OCI-M2 (cell line): ENCODE data around the gene UBE2L6.
"Not testable (repeated sequence)": the region's sequence is repeated elsewhere in the genome, so short reads cannot be mapped to it uniquely, and the experiment has no call there.

Experiments
- DNase-seq: peaks from one replicate; lab custom pipeline; 2025; ENCODE audit not compliant: unreplicated experiment; lab: John Stamatoyannopoulos, UW

Gene UBE2L6

GRCh38 chr11:57566905-57567514 lies 462 bp downstream of the UBE2L6 start:
- no peak for DNase-seq

DNA sequence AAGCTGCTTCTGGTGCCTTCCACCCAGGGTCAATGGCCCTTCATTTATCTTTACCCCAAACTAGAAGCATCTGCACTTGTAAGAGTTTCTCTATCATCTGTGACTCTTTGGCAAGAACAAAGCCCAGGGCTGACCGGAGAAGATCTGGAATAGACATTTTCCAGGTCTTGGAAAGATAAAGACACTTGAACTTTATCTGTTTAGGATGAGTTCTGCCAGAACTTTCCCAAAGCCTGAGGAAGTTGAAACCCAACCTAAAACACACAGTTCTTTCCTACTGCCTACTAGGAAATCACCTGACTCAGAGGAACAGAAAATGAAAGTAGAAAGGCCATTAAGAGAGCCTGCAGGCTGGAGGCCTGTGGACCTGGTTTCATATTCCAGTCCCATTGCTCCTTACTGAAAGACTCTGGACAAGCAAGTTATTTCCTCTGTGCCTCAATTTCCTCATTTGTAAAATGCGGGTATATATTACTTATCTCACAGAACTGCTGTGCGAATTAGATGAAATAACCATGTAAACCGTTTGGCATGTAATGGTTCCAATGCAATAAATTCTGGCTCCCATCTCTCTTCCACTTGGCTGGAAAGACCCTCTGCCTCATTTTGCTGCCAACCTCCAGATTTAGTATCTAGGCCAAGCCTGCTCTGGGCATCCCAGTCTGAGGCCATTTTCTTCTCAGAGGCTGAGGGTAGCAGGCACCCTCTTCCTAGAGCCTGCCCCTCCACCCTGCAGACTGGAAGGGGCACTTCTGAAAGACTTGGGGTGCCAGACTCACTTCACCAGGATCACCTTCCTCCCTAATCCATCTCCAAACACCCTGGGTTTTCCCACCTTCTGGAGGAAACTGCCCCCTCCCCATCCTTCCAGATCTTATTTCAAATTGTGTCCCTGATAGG lies 1.2 kb downstream of the UBE2L6 start:
- no peak for DNase-seq

DNA sequence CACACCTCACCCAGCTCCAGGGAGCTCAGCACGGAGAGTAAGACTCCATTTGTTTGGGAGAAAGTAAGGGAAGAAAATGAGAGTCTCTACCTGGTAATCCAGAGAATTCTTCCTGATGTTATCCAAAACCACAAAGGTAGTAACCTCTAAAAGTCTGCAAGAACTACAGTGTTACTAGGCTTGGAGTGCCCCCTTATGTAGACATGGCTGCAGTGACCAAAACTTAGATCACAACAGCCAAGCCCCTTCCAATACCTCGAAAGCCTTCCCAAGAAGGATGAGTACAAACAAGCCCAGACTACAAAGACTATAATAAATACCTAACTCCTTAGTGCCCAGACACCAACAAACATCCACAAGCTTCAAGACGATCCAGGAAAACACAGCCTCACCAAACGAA lies 4.9 kb downstream of the UBE2L6 start:
- no peak for DNase-seq

- DNase-seq = no peak
Observed at GRCh38 chr11:57560146-57560545, 7.3 kb downstream of the UBE2L6 start.

DNA sequence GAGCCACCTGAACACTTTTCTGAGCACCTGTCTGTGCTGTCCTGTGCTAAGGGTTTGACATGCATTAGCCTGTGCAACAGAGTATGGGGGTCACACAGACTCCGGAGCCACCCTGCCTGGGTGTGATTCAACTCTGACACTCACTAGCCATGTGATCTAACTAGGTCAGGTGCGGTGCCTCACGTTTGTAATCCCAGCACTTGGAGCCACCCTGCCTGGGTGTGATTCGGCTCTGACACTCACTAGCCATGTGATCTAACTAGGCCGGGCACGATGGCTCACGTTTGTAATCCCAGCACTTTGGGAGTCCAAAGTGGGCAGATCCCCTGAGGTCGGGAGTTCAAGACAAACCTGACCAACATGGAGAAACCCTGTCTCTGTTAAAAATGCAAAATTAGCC lies 11.4 kb downstream of the UBE2L6 start:
- DNase-seq = no peak

- DNase-seq = no peak
Observed at GRCh38 chr11:57555393-57555792, 12.1 kb downstream of the UBE2L6 start.

DNA sequence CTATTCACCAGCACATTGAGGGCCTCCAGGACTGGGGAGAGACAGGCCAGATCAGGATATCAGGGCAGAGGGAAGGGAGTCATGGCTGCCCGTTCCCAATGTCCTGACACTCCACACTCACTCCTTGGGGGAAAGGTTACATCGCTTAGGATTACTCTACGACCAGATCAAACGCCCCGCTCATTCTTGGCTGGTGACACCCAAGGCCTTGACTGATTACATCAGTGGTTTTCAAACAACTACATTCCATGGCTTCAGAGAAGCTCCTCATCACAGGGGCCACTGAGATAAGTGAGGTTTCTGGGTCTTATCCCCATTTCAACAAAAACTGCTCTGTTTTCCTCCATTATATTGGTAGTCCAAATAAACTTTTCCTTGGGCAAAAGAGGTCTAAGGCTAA lies 15.0 kb downstream of the UBE2L6 start:
- DNase-seq = no peak

- no peak for DNase-seq
Observed at GRCh38 chr11:57551941-57552340, 15.5 kb downstream of the UBE2L6 start.

DNA sequence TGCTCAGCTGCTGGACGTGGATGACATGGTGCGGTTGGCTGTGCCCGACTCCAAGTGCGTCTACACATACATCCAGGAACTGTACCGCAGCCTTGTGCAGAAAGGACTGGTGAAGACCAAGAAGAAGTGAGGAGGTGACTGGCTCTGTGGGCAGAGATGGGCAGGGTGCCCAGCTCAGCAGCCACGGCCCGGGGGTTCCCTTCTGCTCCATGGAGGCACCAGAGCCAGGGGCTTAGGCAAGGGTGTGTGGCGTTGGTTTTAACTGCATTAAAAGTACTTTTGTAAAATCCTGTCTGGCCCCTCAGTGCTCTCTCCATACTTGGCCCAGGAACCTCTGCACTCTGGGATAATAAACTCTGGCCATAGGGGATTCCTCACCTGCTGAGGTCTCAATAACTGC lies 17.5 kb downstream of the UBE2L6 start:
- DNase-seq = no peak

DNA sequence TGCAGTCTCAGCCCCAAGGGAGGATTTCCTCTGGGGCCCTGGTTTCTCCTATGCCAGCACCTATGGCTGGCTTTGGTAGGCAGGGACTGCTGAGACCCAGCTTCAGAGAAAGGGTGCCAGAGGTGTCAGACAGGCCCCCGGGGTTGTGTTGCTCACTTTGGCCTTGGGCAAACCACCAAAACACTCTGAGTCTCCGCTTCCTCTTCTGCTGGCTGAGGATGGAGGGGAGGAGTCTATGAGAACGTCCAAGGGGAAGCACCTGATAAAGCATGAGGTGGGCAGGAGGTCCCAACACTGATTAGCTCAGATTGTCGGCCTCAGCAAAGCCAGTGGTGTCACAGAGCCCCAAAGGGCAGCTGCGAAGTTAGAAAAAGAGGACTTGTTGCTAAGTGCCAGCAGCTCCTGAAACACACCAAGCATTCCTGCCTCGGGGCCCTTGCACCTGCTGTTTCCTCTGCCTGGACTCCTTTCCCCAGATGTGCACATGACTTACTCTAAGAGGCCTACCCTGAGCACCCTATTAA lies 19.6 kb downstream of the UBE2L6 start:
- no peak for DNase-seq

GRCh38 chr11:57546869-57547475 lies 20.5 kb downstream of the UBE2L6 start:
- no peak for DNase-seq

GRCh38 chr11:57546451-57546850 lies 21.0 kb downstream of the UBE2L6 start:
- no peak for DNase-seq

DNA sequence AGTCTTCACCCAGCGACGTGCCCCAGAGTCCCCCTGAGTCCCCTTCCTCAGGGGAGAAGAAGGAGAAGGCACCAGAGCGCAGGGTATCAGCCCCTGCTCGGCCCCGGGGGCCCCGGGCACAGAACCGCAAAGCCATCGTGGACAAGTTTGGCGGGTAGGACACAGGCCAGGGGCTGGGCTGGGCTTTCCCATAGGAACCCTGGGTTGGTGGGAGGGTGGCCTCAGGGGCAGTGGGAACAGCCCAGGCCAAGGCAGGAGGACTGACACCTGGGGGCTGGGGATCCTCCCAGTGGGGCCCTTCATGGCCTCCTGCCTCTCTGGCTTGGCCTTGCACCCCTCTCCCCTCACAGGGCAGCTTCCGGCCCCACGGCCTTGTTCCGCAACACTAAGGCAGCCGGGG lies 21.6 kb downstream of the UBE2L6 start:
- DNase-seq = no peak

DNA sequence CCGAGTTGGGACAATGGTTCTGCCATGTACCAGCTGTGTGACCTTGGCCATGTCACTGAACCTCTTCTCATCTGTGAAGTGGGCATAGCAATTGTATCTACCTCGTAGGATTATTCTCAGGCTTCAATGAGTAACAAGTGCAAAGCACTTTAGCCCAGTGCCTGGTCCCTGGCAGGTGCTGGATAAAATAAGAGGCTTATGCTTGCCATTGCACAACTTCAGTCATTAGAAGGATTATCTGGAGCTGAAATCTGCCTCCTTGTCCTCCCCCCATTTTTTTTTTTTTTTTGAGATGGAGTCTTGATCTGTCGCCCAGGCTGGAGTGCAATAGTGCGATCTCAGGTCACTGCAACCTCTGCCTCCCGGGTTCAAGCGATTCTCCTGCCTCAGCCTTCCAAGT lies 22.9 kb downstream of the UBE2L6 start:
- no peak for DNase-seq

- no peak for DNase-seq
Observed at GRCh38 chr11:57543593-57543992, 23.9 kb downstream of the UBE2L6 start.

GRCh38 chr11:57542582-57542981 lies 24.9 kb downstream of the UBE2L6 start:
- no peak for DNase-seq

DNA sequence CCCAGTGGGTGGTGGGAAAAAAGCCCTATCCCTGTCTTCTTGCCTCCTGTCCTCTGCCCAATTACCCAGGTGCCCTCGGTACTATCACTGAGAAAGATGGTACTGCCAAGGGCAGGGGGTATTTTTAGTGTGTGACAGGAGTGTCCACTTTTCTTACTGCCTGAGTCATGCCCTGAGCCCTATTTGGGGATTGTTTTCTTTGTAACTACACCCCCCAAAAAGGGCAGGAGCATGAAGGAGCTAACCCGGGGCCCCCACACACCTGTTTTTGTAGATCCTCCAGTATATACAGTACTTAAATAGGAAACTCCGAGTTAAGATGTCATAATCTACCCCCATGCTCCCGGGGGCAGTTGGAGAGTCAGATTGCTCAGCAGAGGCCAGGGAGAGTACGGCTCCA lies 26.3 kb downstream of the UBE2L6 start:
- no peak for DNase-seq

DNA sequence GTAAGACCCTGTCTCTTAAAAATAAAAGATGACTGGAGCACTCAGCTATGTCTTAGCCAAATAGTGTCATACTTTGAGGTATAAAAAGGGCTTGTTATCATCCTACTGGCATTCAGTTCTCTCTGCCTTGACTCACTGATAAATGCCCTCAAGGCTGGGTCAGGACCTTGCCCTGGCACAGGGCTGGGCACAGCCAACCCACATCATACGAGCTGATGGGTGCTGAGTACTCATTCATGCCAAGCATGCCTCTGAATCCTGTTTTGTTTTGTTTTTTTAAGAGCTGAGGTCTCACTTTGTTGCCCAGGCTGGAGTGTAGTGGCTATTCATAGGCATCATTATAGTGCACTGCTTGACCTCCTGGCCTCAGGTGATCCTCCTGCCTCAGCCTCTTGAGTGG lies 28.1 kb downstream of the UBE2L6 start:
- DNase-seq = no peak

GRCh38 chr11:57536947-57537619 lies 30.4 kb downstream of the UBE2L6 start, which contains the start of gene SMTNL1:
Gene SMTNL1, plus strand, starts transcription at chr11:57537595. Its CDS starts 5,048 bp downstream, at chr11:57542643.
- DNase-seq = no peak

DNA sequence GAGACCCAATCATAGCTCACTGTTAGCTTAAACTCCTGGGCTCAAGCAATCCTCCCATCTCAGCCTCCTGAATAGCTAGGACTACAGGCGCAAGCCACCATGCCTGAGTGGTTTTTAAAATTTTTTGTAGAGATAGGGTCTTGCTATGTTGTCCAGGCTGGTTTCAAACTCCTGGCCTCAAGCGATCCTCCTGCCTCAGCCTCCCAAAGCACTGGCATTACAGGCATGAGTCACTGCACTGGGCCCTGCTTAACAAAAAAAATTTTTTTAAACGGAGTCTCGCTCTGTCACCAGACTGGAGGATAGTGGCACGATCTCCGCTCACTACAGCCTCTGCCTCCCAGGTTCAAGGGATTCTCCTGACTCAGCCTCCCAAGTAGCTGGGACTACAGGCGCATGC lies 33.0 kb downstream of the UBE2L6 start:
- DNase-seq = not testable (repeated sequence)
